IMR-90 (cell line): ENCODE results near the gene DGKQ. TPM values are rescaled to one million over a fixed set of nuclear protein-coding genes. Genes with fewer than 3 reads are reported as not detected.

ENCODE experiments used
- ATAC-seq: fragments of 200-7000 bp; cut with Tn5 transposase; 2 replicates; pipeline ENCODE4 v1.9.1; 2020; ENCODE audit warnings: low read depth, mild to moderate bottlenecking, moderate library complexity
- BruUV-seq: library from RNA; stranded (reverse); fragments of 400-500 nt; replicated peaks from 2 replicates; lab custom pipeline; 2021; lab: Mats Ljungman, UMichigan
- CTCF ChIA-PET: fragments of 300-600 bp; formaldehyde crosslinking; extraction: SDS; loops from one replicate; lab custom pipeline; 2021; ENCODE audit warnings: antibody characterized with exemption; lab: Yijun Ruan, JAX
- POLR2A ChIA-PET: fragments of 300-600 bp; sonication (Branson Sonifier 250); formaldehyde crosslinking; loops from one replicate; lab custom pipeline; 2022; ENCODE audit warnings: antibody characterized with exemption; ENCODE audit not compliant: unreplicated experiment; lab: Charles Lee
- DNase-seq: peaks from one replicate; pipeline ENCODE4 v3.0.0; 2013
- H2AFZ ChIP-seq: replicated peaks from 2 replicates; pipeline ENCODE3; 2013; ENCODE audit warnings: low read length, mild to moderate bottlenecking; ENCODE audit not compliant: poor library complexity
- H2AK5ac ChIP-seq: 2 replicates; pipeline ENCODE4 v1.6.1; 2013; ENCODE audit warnings: low read depth, low read length, inconsistent platforms
- H2AK9ac ChIP-seq: replicated peaks from 2 replicates; pipeline ENCODE3; 2013; ENCODE audit warnings: mild to moderate bottlenecking, low read depth, low read length, moderate library complexity; ENCODE audit not compliant: poor library complexity
- H2BK120ac ChIP-seq: 2 replicates; pipeline ENCODE4 v1.6.1; 2013; ENCODE audit warnings: low read depth, low read length, inconsistent platforms
- H2BK15ac ChIP-seq: 3 replicates; pipeline ENCODE4 v1.6.1; 2013; ENCODE audit warnings: low read depth, low read length, inconsistent platforms
- H2BK20ac ChIP-seq: 2 replicates; pipeline ENCODE4 v1.6.1; 2013; ENCODE audit warnings: low read depth, mild to moderate bottlenecking, inconsistent platforms, low read length, moderate library complexity
- H2BK5ac ChIP-seq: 2 replicates; pipeline ENCODE4 v1.6.1; 2013; ENCODE audit warnings: mild to moderate bottlenecking, low read depth, low read length, inconsistent platforms; ENCODE audit not compliant: poor library complexity, severe bottlenecking
- H3K14ac ChIP-seq: replicated peaks from 2 replicates; pipeline ENCODE4 v1.6.1; 2013; ENCODE audit warnings: low read depth, low read length, inconsistent platforms
- H3K18ac ChIP-seq: 2 replicates; pipeline ENCODE4 v1.6.1; 2013; ENCODE audit warnings: low read depth, low read length, control low read depth
- H3K23ac ChIP-seq: 2 replicates; pipeline ENCODE4 v1.6.1; 2013; ENCODE audit warnings: low read depth, low read length, inconsistent platforms
- H3K27ac ChIP-seq: 2 replicates; pipeline ENCODE4 v1.5.1; 2013; ENCODE audit warnings: mild to moderate bottlenecking, control low read depth, low read length; ENCODE audit not compliant: insufficient read depth
- H3K27me3 ChIP-seq: 2 replicates; pipeline ENCODE4 v1.6.1; 2013; ENCODE audit warnings: low read length; ENCODE audit not compliant: control insufficient read depth, insufficient read depth
- H3K36me3 ChIP-seq: 2 replicates; pipeline ENCODE4 v1.6.1; 2013; ENCODE audit warnings: low read length, mixed read lengths; ENCODE audit not compliant: control insufficient read depth, insufficient read depth
- H3K4ac ChIP-seq: 2 replicates; pipeline ENCODE4 v1.6.1; 2013; ENCODE audit warnings: low read depth, low read length, inconsistent platforms
- H3K4me1 ChIP-seq: 2 replicates; pipeline ENCODE4 v1.6.1; 2013; ENCODE audit warnings: low read length, mixed read lengths; ENCODE audit not compliant: control insufficient read depth, insufficient read depth
- H3K4me2 ChIP-seq: 2 replicates; pipeline ENCODE4 v1.6.1; 2013; ENCODE audit warnings: low read depth, mild to moderate bottlenecking, control low read depth, low read length, moderate library complexity
- H3K4me3 ChIP-seq: 2 replicates; pipeline ENCODE4 v1.5.1; 2013; ENCODE audit warnings: low read depth, mild to moderate bottlenecking, control low read depth, low read length, moderate library complexity; ENCODE audit not compliant: insufficient read depth
- H3K56ac ChIP-seq: 2 replicates; pipeline ENCODE4 v1.6.1; 2013; ENCODE audit warnings: low read length, inconsistent platforms; ENCODE audit not compliant: insufficient read depth; ENCODE audit errors: extremely low read depth
- H3K79me1 ChIP-seq, 2 experiments: 2 replicates each; pipeline ENCODE4 v1.6.1; 2013; ENCODE audit warnings: low read length in 2 of 2, inconsistent platforms in 1 of 2, low read depth in 1 of 2
- H3K9ac ChIP-seq: 2 replicates; pipeline ENCODE4 v1.6.1; 2013; ENCODE audit warnings: low read depth, low read length, control low read depth
- H3K9me1 ChIP-seq: 2 replicates; pipeline ENCODE4 v1.6.1; 2013; ENCODE audit warnings: low read length, inconsistent platforms; ENCODE audit not compliant: insufficient read depth
- H3K9me3 ChIP-seq: 2 replicates; pipeline ENCODE4 v1.6.1; 2013; ENCODE audit warnings: low read length; ENCODE audit not compliant: control insufficient read depth, insufficient read depth
- H4K20me1 ChIP-seq: 2 replicates; pipeline ENCODE4 v1.6.1; 2013; ENCODE audit warnings: low read length, inconsistent platforms; ENCODE audit not compliant: insufficient read depth
- H4K5ac ChIP-seq: 2 replicates; pipeline ENCODE4 v1.6.1; 2013; ENCODE audit warnings: mild to moderate bottlenecking, low read depth, low read length, control low read depth
- H4K8ac ChIP-seq, 2 experiments: 2 replicates each; pipeline ENCODE4 v1.6.1; 2013; ENCODE audit warnings: low read depth in 2 of 2, low read length in 2 of 2, control low read depth in 1 of 2, inconsistent platforms in 1 of 2
- H4K91ac ChIP-seq: 2 replicates; pipeline ENCODE4 v1.6.1; 2013; ENCODE audit warnings: low read depth, low read length, inconsistent platforms; ENCODE audit not compliant: insufficient read depth
- BHLHE40 ChIP-seq: fragments of 150-350 bp; IDR thresholded peaks from 2 replicates; pipeline ENCODE4 v1.6.1; 2016; ENCODE audit warnings: mild to moderate bottlenecking, low read depth, low read length
- CHD1 ChIP-seq: IDR thresholded peaks from 2 replicates; pipeline ENCODE4 v1.6.1; 2012; ENCODE audit warnings: low read depth, low read length, improper control_type of control experiment
- MAFK ChIP-seq: IDR thresholded peaks from 2 replicates; pipeline ENCODE4 v1.6.1; 2012; ENCODE audit warnings: low read depth, low read length, improper control_type of control experiment
- MAZ ChIP-seq: IDR thresholded peaks from 2 replicates; pipeline ENCODE4 v1.6.1; 2012; ENCODE audit warnings: low read depth, mild to moderate bottlenecking, low read length, improper control_type of control experiment, moderate library complexity, borderline replicate concordance
- RAD21 ChIP-seq: IDR thresholded peaks from 2 replicates; pipeline ENCODE4 v1.6.1; 2012; ENCODE audit warnings: low read length, improper control_type of control experiment
- RFX5 ChIP-seq: IDR thresholded peaks from 2 replicates; pipeline ENCODE4 v1.8.0; 2012; ENCODE audit warnings: low read depth, mild to moderate bottlenecking, low read length, moderate library complexity
- WGBS, 2 experiments: methylation state at CpG; one replicate each; pipeline versions ENCODE4 v1.1.5 to v1.1.7; 2013; ENCODE audit warnings: missing lambda C conversion rate in 2 of 2; ENCODE audit not compliant: insufficient read length in 1 of 2; ENCODE audit errors: extremely low coverage in 2 of 2; 5-methylcytosine and 5-hydroxymethylcytosine counted together
- dilution Hi-C: fragments of 300-500 bp; cut with HindIII; formaldehyde crosslinking; loops from one replicate; pipeline ENCODE4 v1.14.3; 2018; ENCODE audit warnings: low sequenced_read_pairs; ENCODE audit not compliant: unreplicated experiment
- in situ Hi-C: fragments of 300-500 bp; cut with MboI; formaldehyde crosslinking; loops from 3 replicates; pipeline ENCODE4 v1.14.3; 2019; ENCODE audit warnings: low sequenced_read_pairs, inconsistent platforms, mixed read lengths
- intact Hi-C: fragments of 100-400 bp; cut with micrococcal nuclease; formaldehyde crosslinking; loops from 2 replicates; pipeline ENCODE4 v1.10.0; 2022
- polyA plus RNA-seq, 3 experiments: library from polyadenylated mRNA; depleted of rRNA; stranded (reverse); fragments of >200 nt; gene quantifications; 2 replicates each; pipeline ENCODE4 v1.2.3, GENCODE V29; 2012; ENCODE audit warnings: low replicate concordance in 1 of 3
- total RNA-seq: library from RNA; depleted of rRNA; stranded (reverse); fragments of >200 nt; gene quantifications from 2 replicates; pipeline ENCODE4 v1.2.3, GENCODE V29; 2012
- TF ChIP-seq, protein P1 (sequence below): fragments of 150-350 bp; IDR thresholded peaks from 2 replicates; pipeline ENCODE4 v1.6.1; 2017; ENCODE audit warnings: mild to moderate bottlenecking, antibody characterized with exemption, low read length, low read depth
- TF ChIP-seq, protein P2 (sequence below): conservative IDR thresholded peaks from 2 replicates; pipeline ENCODE4 v1.5.1; 2012; ENCODE audit warnings: mild to moderate bottlenecking, low read depth, low read length, improper control_type of control experiment

DGKQ gene
- total and polyA plus RNA-seq, 2 of the 4 experiments (the other 2 are of a cell fraction): 4.3 to 15.6 TPM

DNA sequence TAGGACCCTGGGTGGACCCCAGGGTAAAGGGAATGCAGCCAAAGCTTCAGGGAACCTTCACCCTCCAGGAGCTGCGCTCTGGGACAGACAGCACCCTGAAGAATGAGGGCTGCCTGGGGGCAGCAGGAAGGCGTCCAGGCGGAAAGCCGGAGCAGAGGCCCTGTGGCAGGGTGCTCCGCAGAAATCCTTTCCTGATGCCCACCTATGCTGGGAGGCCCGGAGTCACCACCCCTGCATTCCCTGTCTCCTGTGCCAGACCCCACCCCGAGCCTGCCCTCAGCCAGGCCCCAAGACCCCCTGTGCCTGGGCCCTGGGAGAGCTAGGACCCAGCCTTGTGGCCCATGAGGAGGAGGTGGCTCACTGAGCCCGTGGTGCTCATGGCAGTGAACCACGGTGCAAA is 1.3 kb upstream of the DGKQ start:
- no peak overlapping the region for H2BK20ac ChIP-seq
- H2AK5ac ChIP-seq: no peak overlapping the region
- H3K4me2 ChIP-seq: no peak overlapping the region
- no peak overlapping the region for H2AK9ac ChIP-seq
- H3K4me3 ChIP-seq: no peak overlapping the region
- H2BK15ac ChIP-seq: no peak overlapping the region
- TF ChIP-seq RAD21 (no peak), BHLHE40 (no peak), RFX5 (no peak), CHD1 (no peak), MAZ (no peak), MAFK (no peak)
- TF ChIP-seq, protein P1, sequence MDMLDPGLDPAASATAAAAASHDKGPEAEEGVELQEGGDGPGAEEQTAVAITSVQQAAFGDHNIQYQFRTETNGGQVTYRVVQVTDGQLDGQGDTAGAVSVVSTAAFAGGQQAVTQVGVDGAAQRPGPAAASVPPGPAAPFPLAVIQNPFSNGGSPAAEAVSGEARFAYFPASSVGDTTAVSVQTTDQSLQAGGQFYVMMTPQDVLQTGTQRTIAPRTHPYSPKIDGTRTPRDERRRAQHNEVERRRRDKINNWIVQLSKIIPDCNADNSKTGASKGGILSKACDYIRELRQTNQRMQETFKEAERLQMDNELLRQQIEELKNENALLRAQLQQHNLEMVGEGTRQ: no peak
- TF ChIP-seq, protein P2, sequence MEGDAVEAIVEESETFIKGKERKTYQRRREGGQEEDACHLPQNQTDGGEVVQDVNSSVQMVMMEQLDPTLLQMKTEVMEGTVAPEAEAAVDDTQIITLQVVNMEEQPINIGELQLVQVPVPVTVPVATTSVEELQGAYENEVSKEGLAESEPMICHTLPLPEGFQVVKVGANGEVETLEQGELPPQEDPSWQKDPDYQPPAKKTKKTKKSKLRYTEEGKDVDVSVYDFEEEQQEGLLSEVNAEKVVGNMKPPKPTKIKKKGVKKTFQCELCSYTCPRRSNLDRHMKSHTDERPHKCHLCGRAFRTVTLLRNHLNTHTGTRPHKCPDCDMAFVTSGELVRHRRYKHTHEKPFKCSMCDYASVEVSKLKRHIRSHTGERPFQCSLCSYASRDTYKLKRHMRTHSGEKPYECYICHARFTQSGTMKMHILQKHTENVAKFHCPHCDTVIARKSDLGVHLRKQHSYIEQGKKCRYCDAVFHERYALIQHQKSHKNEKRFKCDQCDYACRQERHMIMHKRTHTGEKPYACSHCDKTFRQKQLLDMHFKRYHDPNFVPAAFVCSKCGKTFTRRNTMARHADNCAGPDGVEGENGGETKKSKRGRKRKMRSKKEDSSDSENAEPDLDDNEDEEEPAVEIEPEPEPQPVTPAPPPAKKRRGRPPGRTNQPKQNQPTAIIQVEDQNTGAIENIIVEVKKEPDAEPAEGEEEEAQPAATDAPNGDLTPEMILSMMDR: no peak
- H3K14ac ChIP-seq: no peak overlapping the region
- WGBS, 2 experiments: 100% methylated on average over 1 of the region's 9 CpGs; no CpG with 5 or more reads in 1 of the 2 experiments
- H3K27ac ChIP-seq: no peak overlapping the region
- peaks cover 10% of the 10 kb centered on the region; the same call in 1 of the 2 replicates for H3K4me1 ChIP-seq
- in situ Hi-C loops (no loop called here), dilution Hi-C loops (no loop called here), intact Hi-C loops (no loop called here)
- H3K18ac ChIP-seq: no peak overlapping the region
- ChIA-PET CTCF (no interaction called here), POLR2A (no interaction called here)
- H3K9ac ChIP-seq: no peak overlapping the region
- peaks cover 32% of the 10 kb centered on the region for H4K20me1 ChIP-seq
- H2AFZ ChIP-seq: no peak overlapping the region
- H3K79me1 ChIP-seq: peaks cover 13 to 24% of the 10 kb centered on the region in 2 experiments; a peak in 3 of 4 replicates
- H4K91ac ChIP-seq: no peak overlapping the region
- H4K8ac ChIP-seq: no peak overlapping the region
- no peaks in the 10 kb centered on the region for H3K27me3 ChIP-seq
- H4K5ac ChIP-seq: no peak overlapping the region
- no peak overlapping the region for H2BK120ac ChIP-seq
- no peak overlapping the region for H2BK5ac ChIP-seq
- DNase-seq (no peak), ATAC-seq (no peak)
- H3K4ac ChIP-seq: no peak overlapping the region
- H3K9me3 ChIP-seq: no peaks in the 10 kb centered on the region
- no peak overlapping the region for H3K23ac ChIP-seq
- H3K36me3 ChIP-seq: peaks cover 3% of the 10 kb centered on the region; the same call in 1 of the 2 replicates
- H3K9me1 ChIP-seq: peaks cover 7% of the 10 kb centered on the region
- no TSS peak for BruUV-seq
- H3K56ac ChIP-seq: no peak overlapping the region
